Astrocyte (in vitro differentiated cells and primary cell): ENCODE results near the gene EMC8. TPM values are rescaled to one million over a fixed set of nuclear protein-coding genes. Genes with fewer than 3 reads are reported as not detected.

Experiments used
- DNase-seq: peaks from one replicate; pipeline ENCODE4 v3.0.0-alpha.2; 2010; ENCODE audit warnings: low read depth
- FAIRE-seq: peaks from 2 replicates; lab custom pipeline; 2011; peaks lifted over from hg19 to GRCh38; lab: Jason Lieb, UNC
- H2AFZ ChIP-seq: 2 replicates; pipeline ENCODE4 v1.6.0; 2012; ENCODE audit warnings: low read depth, low read length, inconsistent platforms
- H3K27ac ChIP-seq: 2 replicates; pipeline ENCODE4 v1.5.1; 2011; ENCODE audit warnings: low read depth, low read length, inconsistent platforms
- H3K27me3 ChIP-seq: 2 replicates; pipeline ENCODE4 v1.6.0; 2011; ENCODE audit warnings: low read length, inconsistent platforms; ENCODE audit not compliant: insufficient read depth
- H3K36me3 ChIP-seq: 2 replicates; pipeline ENCODE4 v1.5.1; 2011; ENCODE audit warnings: low read length, inconsistent platforms; ENCODE audit not compliant: insufficient read depth
- H3K4me1 ChIP-seq: 2 replicates; pipeline ENCODE4 v1.5.1; 2011; ENCODE audit warnings: low read length, inconsistent platforms; ENCODE audit not compliant: insufficient read depth
- H3K4me2 ChIP-seq: 2 replicates; pipeline ENCODE4 v1.6.0; 2012; ENCODE audit warnings: low read length, inconsistent platforms
- H3K4me3 ChIP-seq: 2 replicates; pipeline ENCODE4 v1.5.1; 2011; ENCODE audit warnings: low read depth, mild to moderate bottlenecking, low read length, inconsistent platforms; ENCODE audit not compliant: insufficient read depth
- H3K79me2 ChIP-seq: 2 replicates; pipeline ENCODE4 v1.6.0; 2012; ENCODE audit warnings: mild to moderate bottlenecking, low read length, inconsistent platforms; ENCODE audit not compliant: insufficient read depth
- H3K9ac ChIP-seq: 2 replicates; pipeline ENCODE4 v1.6.0; 2012; ENCODE audit warnings: mild to moderate bottlenecking, low read length, inconsistent platforms
- H3K9me3 ChIP-seq: 2 replicates; pipeline ENCODE4 v1.5.1; 2012; ENCODE audit warnings: low read depth, mild to moderate bottlenecking, low read length, inconsistent platforms; ENCODE audit not compliant: insufficient read depth
- H4K20me1 ChIP-seq: 2 replicates; pipeline ENCODE4 v1.6.0; 2012; ENCODE audit warnings: low read length, inconsistent platforms; ENCODE audit not compliant: insufficient read depth
- H3K27ac Mint-ChIP-seq: one replicate; pipeline ENCODE4 v1.8.0; 2021; ENCODE audit warnings: mild to moderate bottlenecking, mixed read lengths; ENCODE audit not compliant: unreplicated experiment
- H3K27me3 Mint-ChIP-seq: one replicate; pipeline ENCODE4 v1.8.0; 2021; ENCODE audit warnings: low read depth, mixed read lengths; ENCODE audit not compliant: unreplicated experiment
- H3K36me3 Mint-ChIP-seq: one replicate; pipeline ENCODE4 v1.8.0; 2021; ENCODE audit warnings: low read depth, mixed read lengths; ENCODE audit not compliant: unreplicated experiment
- H3K4me1 Mint-ChIP-seq: one replicate; pipeline ENCODE4 v1.8.0; 2021; ENCODE audit warnings: low read depth, mixed read lengths; ENCODE audit not compliant: unreplicated experiment
- H3K4me3 Mint-ChIP-seq: one replicate; pipeline ENCODE4 v1.8.0; 2021; ENCODE audit warnings: mild to moderate bottlenecking, moderate library complexity, mixed read lengths; ENCODE audit not compliant: unreplicated experiment
- H3K9me3 Mint-ChIP-seq: one replicate; pipeline ENCODE4 v1.8.0; 2021; ENCODE audit warnings: mild to moderate bottlenecking, mixed read lengths; ENCODE audit not compliant: unreplicated experiment
- EZH2 ChIP-seq: IDR thresholded peaks from 2 replicates; pipeline ENCODE4 v1.6.1; 2012; ENCODE audit warnings: mild to moderate bottlenecking, low read length, inconsistent platforms; ENCODE audit not compliant: insufficient read depth
- microRNA-seq: library from miRNA; unstranded; fragments of <30 nt; microRNA quantifications from one replicate; pipeline ENCODE4 v1.2.0, GENCODE V29; 2020
- total RNA-seq: library from RNA; stranded (reverse); gene quantifications from 2 replicates; pipeline ENCODE4 v1.2.1, GENCODE V29; 2021
- TF ChIP-seq, protein P1 (sequence below): IDR thresholded peaks from 2 replicates; pipeline ENCODE4 v1.5.1; 2011; ENCODE audit warnings: low read depth, mild to moderate bottlenecking, inconsistent platforms, low read length, moderate library complexity; ENCODE audit not compliant: insufficient read depth

Gene EMC8
- total RNA-seq, 1 donor from 2014 or later = 42.7 TPM

- Histone ChIP-seq H3K9me3 (no peaks in the 10 kb centered on the region), H4K20me1 (peaks cover 3% of the 10 kb centered on the region), H3K36me3 (no peaks in the 10 kb centered on the region), H3K27me3 (no peaks in the 10 kb centered on the region), H3K9ac (no peak overlapping the region), H3K4me1 (peaks cover 8% of the 10 kb centered on the region), H3K79me2 (no peaks in the 10 kb centered on the region), H3K27ac (no peak overlapping the region), H2AFZ (peak overlapping the region; percentile 57), H3K4me3 (no peak overlapping the region), H3K4me2 (peak overlapping the region; percentile 6)
- no peak overlapping the region for H3K27ac Mint-ChIP-seq
- DNase-seq = peak; percentile 14
- no peak overlapping the region for H3K4me3 Mint-ChIP-seq
- H3K36me3 Mint-ChIP-seq = peaks cover 11% of the 10 kb centered on the region
- peaks cover 12% of the 10 kb centered on the region for H3K27me3 Mint-ChIP-seq
- TF ChIP-seq EZH2 = no peak
- TF ChIP-seq, protein P1, sequence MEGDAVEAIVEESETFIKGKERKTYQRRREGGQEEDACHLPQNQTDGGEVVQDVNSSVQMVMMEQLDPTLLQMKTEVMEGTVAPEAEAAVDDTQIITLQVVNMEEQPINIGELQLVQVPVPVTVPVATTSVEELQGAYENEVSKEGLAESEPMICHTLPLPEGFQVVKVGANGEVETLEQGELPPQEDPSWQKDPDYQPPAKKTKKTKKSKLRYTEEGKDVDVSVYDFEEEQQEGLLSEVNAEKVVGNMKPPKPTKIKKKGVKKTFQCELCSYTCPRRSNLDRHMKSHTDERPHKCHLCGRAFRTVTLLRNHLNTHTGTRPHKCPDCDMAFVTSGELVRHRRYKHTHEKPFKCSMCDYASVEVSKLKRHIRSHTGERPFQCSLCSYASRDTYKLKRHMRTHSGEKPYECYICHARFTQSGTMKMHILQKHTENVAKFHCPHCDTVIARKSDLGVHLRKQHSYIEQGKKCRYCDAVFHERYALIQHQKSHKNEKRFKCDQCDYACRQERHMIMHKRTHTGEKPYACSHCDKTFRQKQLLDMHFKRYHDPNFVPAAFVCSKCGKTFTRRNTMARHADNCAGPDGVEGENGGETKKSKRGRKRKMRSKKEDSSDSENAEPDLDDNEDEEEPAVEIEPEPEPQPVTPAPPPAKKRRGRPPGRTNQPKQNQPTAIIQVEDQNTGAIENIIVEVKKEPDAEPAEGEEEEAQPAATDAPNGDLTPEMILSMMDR = no peak
- peaks cover 3% of the 10 kb centered on the region for H3K9me3 Mint-ChIP-seq
- no peaks in the 10 kb centered on the region for H3K4me1 Mint-ChIP-seq
- no peak for FAIRE-seq
Measured at GRCh38 chr16:85729452-85730185, 69.7 kb downstream of the EMC8 start.

DNA sequence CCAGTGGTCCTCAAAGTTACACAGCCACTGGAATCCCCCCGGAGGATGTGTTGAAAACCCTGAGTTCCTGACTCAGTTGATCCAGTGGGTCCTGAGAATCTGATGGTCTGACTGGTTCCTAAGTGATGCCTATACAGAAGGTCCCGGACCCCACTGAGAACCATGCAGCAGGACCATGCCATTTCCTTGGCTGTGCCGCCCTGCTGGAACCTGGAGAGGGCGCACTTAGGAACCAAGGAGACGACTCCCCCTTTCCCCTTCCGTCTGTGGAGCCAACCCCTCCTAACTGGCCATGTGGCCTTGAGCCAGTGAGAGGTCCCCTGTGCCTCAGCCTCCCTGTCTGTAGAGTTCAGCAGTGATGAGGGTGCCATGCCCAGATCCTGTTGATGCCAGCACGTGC lies 70.5 kb downstream of the EMC8 start:
- H3K36me3 ChIP-seq = no peaks in the 10 kb centered on the region
- Mint-ChIP-seq H3K9me3 (peaks cover 3% of the 10 kb centered on the region), H3K36me3 (peaks cover 11% of the 10 kb centered on the region), H3K4me1 (no peaks in the 10 kb centered on the region), H3K27ac (no peak overlapping the region), H3K27me3 (peaks cover 17% of the 10 kb centered on the region), H3K4me3 (no peak overlapping the region)
- FAIRE-seq (no peak), DNase-seq (no peak)
- H3K27me3 ChIP-seq = no peaks in the 10 kb centered on the region
- TF ChIP-seq EZH2 = no peak
- TF ChIP-seq, protein P1 = no peak
- H3K79me2 ChIP-seq = no peaks in the 10 kb centered on the region
- peaks cover 3% of the 10 kb centered on the region for H4K20me1 ChIP-seq
- no peak overlapping the region for H3K4me2 ChIP-seq
- no peak overlapping the region for H3K27ac ChIP-seq
- no peaks in the 10 kb centered on the region for H3K9me3 ChIP-seq
- no peak overlapping the region for H2AFZ ChIP-seq
- peaks cover 8% of the 10 kb centered on the region for H3K4me1 ChIP-seq
- H3K9ac ChIP-seq = no peak overlapping the region
- H3K4me3 ChIP-seq = no peak overlapping the region

Small RNAs within 50 kb of the gene (microRNA-seq; reads per million reads assigned to microRNA genes)
- gene MIR1910 = 20.0 reads per million, percentile 47 among the genes with 10 or more reads in this experiment

Other genes starting within 250 kb of the EMC8 start
- gene GSE1, start 186.2 kb downstream of the EMC8 start, total RNA-seq = 30.1 and 35.0 TPM in 2 replicates
- gene GINS2, start 110.6 kb downstream of the EMC8 start, total RNA-seq = 2.2 and 3.4 TPM in 2 replicates
- gene C16orf74, start 48.4 kb downstream of the EMC8 start, total RNA-seq = 2.6 and 4.7 TPM in 2 replicates
- 453 and 459 TPM in 2 replicates for gene COX4I1, start 151 bp upstream of the EMC8 start, total RNA-seq
- gene IRF8, start 99.6 kb upstream of the EMC8 start, total RNA-seq = 0.41 and 0.59 TPM in 2 replicates